Measurements from ENCODE around the gene NTM.

GRCh38 chr11:131464461-131464860, 94.0 kb downstream of the NTM start:
- TF ChIP-seq CTCF (IDR thresholded peaks at IDR 0.05 in 8 of 11, conservative IDR thresholded peaks at IDR 0.05 in 3 of 11) (no peak), POLR2A (IDR thresholded peaks at IDR 0.05) (no peak), POLR2AphosphoS5 (IDR thresholded peaks at IDR 0.05) (no peak)

Measured in spleen (tissue), 7 donors.